GM23248 (cell line): ENCODE results near the gene DARS1. TPM values are rescaled to one million over a fixed set of nuclear protein-coding genes. Genes with fewer than 3 reads are reported as not detected.

ENCODE experiments used
- DNase-seq: peaks from one replicate; pipeline ENCODE4 v3.0.0-alpha.2; 2015
- H2AFZ ChIP-seq: fragments of 200-600 bp; sonication (generic); 2 replicates; pipeline ENCODE4 v1.6.1; 2016; ENCODE audit warnings: antibody characterized with exemption
- H3F3A ChIP-seq: fragments of 200-600 bp; sonication (generic); 2 replicates; pipeline ENCODE4 v1.6.1; 2016; ENCODE audit warnings: mild to moderate bottlenecking, antibody characterized with exemption, mixed run types; ENCODE audit not compliant: insufficient read depth
- H3K27ac ChIP-seq: fragments of 200-600 bp; sonication (generic); 2 replicates; pipeline ENCODE4 v1.5.1; 2016; ENCODE audit warnings: mild to moderate bottlenecking
- H3K27me3 ChIP-seq: fragments of 200-600 bp; sonication (generic); replicated peaks from 2 replicates; pipeline ENCODE4 v1.6.1; 2016; ENCODE audit warnings: mild to moderate bottlenecking; ENCODE audit not compliant: insufficient read depth
- H3K36me3 ChIP-seq: fragments of 200-600 bp; sonication (generic); 2 replicates; pipeline ENCODE4 v1.6.1; 2016; ENCODE audit warnings: low read depth, mild to moderate bottlenecking
- H3K4me1 ChIP-seq: fragments of 200-600 bp; sonication (generic); 2 replicates; pipeline ENCODE4 v1.6.1; 2016; ENCODE audit warnings: mild to moderate bottlenecking; ENCODE audit not compliant: insufficient read depth
- H3K4me2 ChIP-seq: fragments of 200-600 bp; sonication (generic); one replicate; pipeline ENCODE4 v1.6.1; 2016; ENCODE audit warnings: mild to moderate bottlenecking; ENCODE audit not compliant: unreplicated experiment
- H3K4me3 ChIP-seq: fragments of 200-600 bp; sonication (generic); 2 replicates; pipeline ENCODE4 v1.5.1; 2016; ENCODE audit warnings: mild to moderate bottlenecking
- H3K79me2 ChIP-seq: fragments of 200-600 bp; sonication (generic); 2 replicates; pipeline ENCODE4 v1.6.1; 2016; ENCODE audit warnings: mild to moderate bottlenecking; ENCODE audit not compliant: insufficient read depth
- H3K9ac ChIP-seq: fragments of 200-600 bp; sonication (generic); 2 replicates; pipeline ENCODE4 v1.6.1; 2016; ENCODE audit warnings: mild to moderate bottlenecking
- H3K9me2 ChIP-seq: fragments of 200-600 bp; sonication (generic); 2 replicates; pipeline ENCODE4 v1.6.1; 2016; ENCODE audit warnings: mixed run types, mild to moderate bottlenecking, moderate library complexity; ENCODE audit not compliant: insufficient read depth
- H3K9me3 ChIP-seq: fragments of 200-600 bp; sonication (generic); one replicate; pipeline ENCODE4 v1.6.1; 2017; ENCODE audit warnings: low read depth
- H4K20me1 ChIP-seq: fragments of 200-600 bp; sonication (generic); 2 replicates; pipeline ENCODE4 v1.6.0; 2016; ENCODE audit not compliant: insufficient read depth
- EZH2 ChIP-seq: fragments of 200-600 bp; sonication (generic); IDR thresholded peaks from 2 replicates; pipeline ENCODE4 v1.6.1; 2018; ENCODE audit warnings: antibody characterized with exemption, mild to moderate bottlenecking; ENCODE audit not compliant: insufficient read depth, poor library complexity, severe bottlenecking
- EZH2phosphoT487 ChIP-seq: fragments of 200-600 bp; sonication (generic); IDR thresholded peaks from 2 replicates; pipeline ENCODE4 v1.6.1; 2018; ENCODE audit warnings: antibody characterized with exemption, moderate library complexity, mild to moderate bottlenecking, low read depth; ENCODE audit not compliant: insufficient read depth
- WGBS, 2 experiments: methylation state at CpG; one replicate each; pipeline ENCODE4 v1.1.6; 2015 to 2017; ENCODE audit warnings: low lambda C conversion rate in 2 of 2, low coverage in 1 of 2; ENCODE audit errors: missing lambda C conversion rate in 2 of 2; 5-methylcytosine and 5-hydroxymethylcytosine counted together
- in situ Hi-C: fragments of 300-500 bp; cut with MboI; formaldehyde crosslinking; loops from 2 replicates; pipeline ENCODE4 v1.15.0; 2020
- polyA plus RNA-seq: library from polyadenylated mRNA; unstranded; fragments of >200 nt; fragmentation: Nextera tagmentation; extraction: Ambion mirVana; gene quantifications from 2 replicates; pipeline ENCODE4 v1.2.1, GENCODE V29; 2016
- total RNA-seq: library from RNA; depleted of rRNA; stranded (reverse); fragments of >200 nt; shearing (Covaris generic); gene quantifications from 2 replicates; pipeline ENCODE4 v1.2.3, GENCODE V29; 2014

Gene DARS1
- total and polyA plus RNA-seq, 2 experiments from 2014 or later, result 109 to 121 TPM

DNA sequence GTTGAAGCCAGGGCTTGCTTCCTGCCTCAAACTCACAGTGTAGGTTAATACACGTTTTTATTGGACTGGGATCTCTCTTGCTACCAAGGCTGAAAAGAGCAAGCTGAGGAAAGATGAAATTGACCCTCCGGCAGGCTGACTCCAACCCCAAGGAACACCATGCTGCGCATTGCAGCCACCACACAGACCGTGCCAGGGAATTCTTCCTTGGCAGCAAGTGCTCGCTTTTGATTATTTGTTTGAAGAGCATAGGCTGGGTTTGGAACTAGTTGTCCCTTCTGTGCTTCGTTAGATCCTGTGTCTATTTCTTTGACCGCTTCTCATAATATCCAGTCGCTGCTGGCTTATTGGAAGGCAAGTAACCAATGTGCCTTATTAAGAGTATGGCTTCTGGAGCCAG, 34.4 kb upstream of the DARS1 start:
- Histone ChIP-seq H3K36me3 (no peaks in the 10 kb centered on the region), H3K9me2 (no peaks in the 10 kb centered on the region), H3K4me3 (no peak overlapping the region), H3K4me1 (no peaks in the 10 kb centered on the region), H3K27me3 (0 out of 2 replicates have a peak, but pooled peaks cover 7% of the 10 kb centered on the region), H4K20me1 (no peaks in the 10 kb centered on the region), H3K4me2 (no peak overlapping the region), H3K9ac (no peak overlapping the region), H3K79me2 (no peaks in the 10 kb centered on the region), H3K9me3 (no peaks in the 10 kb centered on the region), H2AFZ (no peak overlapping the region), H3F3A (no peaks in the 10 kb centered on the region), H3K27ac (no peak overlapping the region)
- no peak for DNase-seq
- in situ Hi-C loops, result no loop called here
- WGBS, 2 experiments, result 54 to 55% methylated on average over 8 of the region's 8 CpGs
- TF ChIP-seq EZH2 (no peak), EZH2phosphoT487 (no peak)

DNA sequence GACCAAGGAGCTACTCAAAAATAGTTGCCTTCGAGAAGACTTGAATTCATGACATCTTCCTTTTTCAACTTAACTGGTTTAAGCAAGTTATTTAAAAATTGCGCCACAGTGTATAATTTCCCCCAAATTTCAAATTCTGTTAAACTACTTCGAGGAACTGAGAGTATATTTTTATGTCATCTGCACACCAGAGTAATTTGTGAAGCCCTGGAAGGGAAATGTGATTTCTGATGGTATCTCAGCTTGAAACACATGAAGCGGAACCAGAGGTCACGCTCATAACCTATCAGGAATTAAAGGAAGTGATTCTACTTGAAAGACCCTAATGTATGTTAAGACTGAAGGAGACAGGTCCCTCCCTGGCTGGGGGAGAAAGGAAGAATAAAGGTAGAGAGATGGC, 33.9 kb upstream of the DARS1 start:
- WGBS, 2 experiments, result 47 to 50% methylated on average over 5 of the region's 5 CpGs
- H4K20me1 ChIP-seq, result no peaks in the 10 kb centered on the region
- no peak for DNase-seq
- H3K9ac ChIP-seq, result no peak overlapping the region
- H3F3A ChIP-seq, result no peaks in the 10 kb centered on the region
- no peak for TF ChIP-seq EZH2phosphoT487
- TF ChIP-seq EZH2, result no peak
- 0 out of 2 replicates have a peak, but pooled peaks cover 12% of the 10 kb centered on the region for H3K27me3 ChIP-seq
- in situ Hi-C loops, result no loop called here
- H3K4me2 ChIP-seq, result no peak overlapping the region
- no peak overlapping the region for H3K27ac ChIP-seq
- no peaks in the 10 kb centered on the region for H3K36me3 ChIP-seq
- H3K9me2 ChIP-seq, result no peaks in the 10 kb centered on the region
- no peaks in the 10 kb centered on the region for H3K79me2 ChIP-seq
- H3K9me3 ChIP-seq, result no peaks in the 10 kb centered on the region
- H3K4me1 ChIP-seq, result no peaks in the 10 kb centered on the region
- no peak overlapping the region for H2AFZ ChIP-seq
- H3K4me3 ChIP-seq, result no peak overlapping the region

DNA sequence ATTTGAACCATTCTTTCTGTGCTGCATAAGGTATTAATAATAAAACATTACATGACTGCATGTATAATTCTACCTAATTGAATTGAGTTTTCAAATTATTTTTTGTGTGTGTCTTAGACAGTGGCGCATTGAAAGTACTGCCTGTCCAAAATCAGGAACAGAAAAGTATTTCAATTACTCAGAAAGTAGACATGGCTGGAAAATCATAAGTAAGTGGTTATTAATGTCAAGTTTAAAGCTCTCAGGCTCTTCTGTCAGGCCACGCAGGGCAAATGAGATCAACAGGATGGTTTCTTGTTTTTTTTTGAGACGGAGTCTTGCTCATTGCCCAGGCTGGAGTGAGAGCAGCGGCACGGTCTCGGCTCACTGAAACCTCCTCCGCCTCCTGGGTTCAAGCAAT, 32.4 kb upstream of the DARS1 start:
- peaks cover 20% of the 10 kb centered on the region; the same call in 1 of the 2 replicates for H3K27me3 ChIP-seq
- H3K4me3 ChIP-seq, result no peak overlapping the region
- H3K9me3 ChIP-seq, result no peaks in the 10 kb centered on the region
- H3K9ac ChIP-seq, result no peak overlapping the region
- H3K4me2 ChIP-seq, result no peak overlapping the region
- no peak overlapping the region for H2AFZ ChIP-seq
- WGBS, 2 experiments, result 69 to 71% methylated on average over 7 of the region's 7 CpGs
- H3K4me1 ChIP-seq, result no peaks in the 10 kb centered on the region
- no peaks in the 10 kb centered on the region for H3K9me2 ChIP-seq
- no peaks in the 10 kb centered on the region for H3K36me3 ChIP-seq
- H3K27ac ChIP-seq, result no peak overlapping the region
- H4K20me1 ChIP-seq, result no peaks in the 10 kb centered on the region
- TF ChIP-seq EZH2phosphoT487, result no peak
- TF ChIP-seq EZH2, result no peak
- in situ Hi-C loops, result no loop called here
- H3K79me2 ChIP-seq, result no peaks in the 10 kb centered on the region
- DNase-seq, result no peak
- H3F3A ChIP-seq, result no peaks in the 10 kb centered on the region

DNA sequence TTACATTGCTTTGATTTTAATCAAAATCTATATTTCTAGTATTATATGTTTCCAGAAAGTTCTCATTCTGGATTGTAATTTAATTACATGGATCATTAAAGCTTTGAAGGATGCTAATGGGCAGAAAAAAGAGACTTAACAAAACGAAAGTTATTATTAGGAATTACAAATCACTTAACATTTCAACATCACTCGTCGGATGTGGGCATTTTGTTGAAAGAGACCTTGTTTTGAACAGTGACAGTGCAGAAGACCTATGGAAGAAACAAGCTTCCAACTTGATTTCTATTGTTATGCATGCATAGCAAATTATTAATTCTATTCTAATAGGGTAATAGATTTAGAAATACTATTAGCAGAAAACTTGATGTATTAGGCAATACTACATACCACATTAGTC, 31.4 kb upstream of the DARS1 start:
- Histone ChIP-seq H3K79me2 (no peaks in the 10 kb centered on the region), H3K4me3 (no peak overlapping the region), H3K36me3 (no peaks in the 10 kb centered on the region), H3K9ac (no peak overlapping the region), H3K27me3 (peaks cover 20% of the 10 kb centered on the region; the same call in 1 of the 2 replicates), H3K9me3 (no peaks in the 10 kb centered on the region), H3K4me2 (no peak overlapping the region), H3F3A (no peaks in the 10 kb centered on the region), H3K27ac (no peak overlapping the region), H3K4me1 (no peaks in the 10 kb centered on the region), H2AFZ (no peak overlapping the region), H3K9me2 (no peaks in the 10 kb centered on the region), H4K20me1 (no peaks in the 10 kb centered on the region)
- DNase-seq, result no peak
- 43 to 56% methylated on average over 3 of the region's 3 CpGs for WGBS, 2 experiments
- in situ Hi-C loops, result no loop called here
- no peak for TF ChIP-seq EZH2
- no peak for TF ChIP-seq EZH2phosphoT487

DNA sequence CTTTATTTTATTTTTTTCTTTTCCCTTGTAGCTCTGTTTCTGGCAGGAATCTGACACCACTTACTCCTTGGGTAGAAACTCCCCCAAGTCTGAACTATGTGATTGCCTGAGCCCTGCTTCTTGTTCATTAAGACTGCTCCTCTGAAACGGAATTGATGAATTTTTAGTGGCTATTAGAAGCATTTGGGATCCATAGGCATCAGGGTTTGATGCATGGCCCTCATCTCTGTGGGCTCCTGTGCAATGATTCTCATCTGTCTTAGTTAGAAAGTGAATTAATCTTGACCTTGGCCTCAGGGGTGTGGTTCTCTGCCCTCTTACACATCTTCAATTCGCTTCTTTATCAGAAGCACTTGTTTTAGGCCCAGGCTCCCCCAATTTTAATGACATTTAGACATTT, 31.0 kb upstream of the DARS1 start:
- Histone ChIP-seq H3K9ac (no peak overlapping the region), H3K4me2 (no peak overlapping the region), H3F3A (no peaks in the 10 kb centered on the region), H3K4me3 (no peak overlapping the region), H3K36me3 (no peaks in the 10 kb centered on the region), H3K4me1 (no peaks in the 10 kb centered on the region), H2AFZ (no peak overlapping the region), H3K9me3 (no peaks in the 10 kb centered on the region), H3K9me2 (no peaks in the 10 kb centered on the region), H4K20me1 (no peaks in the 10 kb centered on the region), H3K27me3 (peaks cover 20% of the 10 kb centered on the region; the same call in 1 of the 2 replicates), H3K79me2 (no peaks in the 10 kb centered on the region), H3K27ac (no peak overlapping the region)
- 8 to 12% methylated on average over 2 of the region's 2 CpGs for WGBS, 2 experiments
- in situ Hi-C loops, result no loop called here
- no peak for DNase-seq
- TF ChIP-seq EZH2 (no peak), EZH2phosphoT487 (no peak)
